Calu3 (cell line): ENCODE results near the gene CDK6. TPM values are rescaled to one million over a fixed set of nuclear protein-coding genes. Genes with fewer than 3 reads are reported as not detected.

Source experiments
- BruUV-seq: library from RNA; stranded (reverse); fragments of 400-500 nt; replicated peaks from 2 replicates; lab custom pipeline; 2021; lab: Mats Ljungman, UMichigan
- CTCF ChIA-PET: fragments of 300-600 bp; sonication (Branson Sonifier 250); formaldehyde crosslinking; loops from one replicate; lab custom pipeline; 2022; ENCODE audit warnings: antibody characterized with exemption; lab: Charles Lee
- DNase-seq: peaks from one replicate; pipeline ENCODE4 v3.0.0; 2022
- H3K27ac Mint-ChIP-seq: one replicate; pipeline ENCODE4 v1.8.0; 2022; ENCODE audit warnings: mixed read lengths; ENCODE audit not compliant: unreplicated experiment
- H3K27me3 Mint-ChIP-seq: one replicate; pipeline ENCODE4 v1.8.0; 2022; ENCODE audit warnings: mixed read lengths; ENCODE audit not compliant: unreplicated experiment
- H3K36me3 Mint-ChIP-seq: one replicate; pipeline ENCODE4 v1.8.0; 2022; ENCODE audit warnings: mild to moderate bottlenecking, moderate library complexity, mixed read lengths; ENCODE audit not compliant: insufficient read depth, unreplicated experiment
- H3K4me1 Mint-ChIP-seq: one replicate; pipeline ENCODE4 v1.8.0; 2022; ENCODE audit warnings: mild to moderate bottlenecking, low read depth, mixed read lengths; ENCODE audit not compliant: unreplicated experiment
- H3K4me3 Mint-ChIP-seq: one replicate; pipeline ENCODE4 v1.8.0; 2022; ENCODE audit warnings: mild to moderate bottlenecking, low read depth, moderate library complexity, mixed read lengths; ENCODE audit not compliant: unreplicated experiment
- H3K9me3 Mint-ChIP-seq: one replicate; pipeline ENCODE4 v1.8.0; 2022; ENCODE audit warnings: low read depth, mixed read lengths; ENCODE audit not compliant: unreplicated experiment
- CTCF ChIP-seq: fragments of 200-600 bp; IDR thresholded peaks from one replicate; pipeline ENCODE4 v1.8.0; 2022; ENCODE audit warnings: antibody characterized with exemption; ENCODE audit not compliant: unreplicated experiment
- intact Hi-C: fragments of 100-400 bp; cut with micrococcal nuclease; formaldehyde crosslinking; loops from one replicate; pipeline ENCODE4 v1.10.0; 2022; ENCODE audit not compliant: unreplicated experiment
- total RNA-seq: library from RNA; stranded (reverse); gene quantifications from 2 replicates; pipeline ENCODE4 v1.2.3, GENCODE V29; 2022

CDK6 gene
- total RNA-seq, 1 experiment from 2014 or later: 87.9 TPM

DNA sequence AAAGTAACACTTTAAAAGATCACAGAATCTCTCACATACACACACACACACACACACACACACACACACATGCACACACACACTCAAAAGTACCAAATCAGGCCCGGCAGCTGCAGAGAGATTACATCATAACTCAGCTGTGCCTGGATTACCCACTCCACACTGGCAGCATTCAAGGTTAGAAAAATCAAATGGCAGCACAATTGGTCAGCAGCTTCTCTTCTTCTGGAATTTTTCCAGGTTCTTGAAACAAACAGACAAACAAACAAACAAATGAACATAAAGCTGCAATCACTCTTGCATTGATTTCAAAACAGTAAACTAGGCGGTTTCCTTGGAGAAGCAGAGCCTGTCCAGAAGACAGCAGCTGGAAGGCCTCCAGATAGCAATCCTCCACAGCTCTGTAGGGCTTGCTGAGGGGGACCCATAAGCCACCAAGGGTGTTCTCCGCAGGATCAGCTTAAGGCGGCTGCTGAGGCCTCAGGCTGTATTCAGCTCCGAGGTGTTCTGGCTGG, 221.7 kb downstream of the CDK6 start:
- CTCF ChIA-PET: no interaction called here
- no peaks in the 10 kb centered on the region for H3K27me3 Mint-ChIP-seq

DNA sequence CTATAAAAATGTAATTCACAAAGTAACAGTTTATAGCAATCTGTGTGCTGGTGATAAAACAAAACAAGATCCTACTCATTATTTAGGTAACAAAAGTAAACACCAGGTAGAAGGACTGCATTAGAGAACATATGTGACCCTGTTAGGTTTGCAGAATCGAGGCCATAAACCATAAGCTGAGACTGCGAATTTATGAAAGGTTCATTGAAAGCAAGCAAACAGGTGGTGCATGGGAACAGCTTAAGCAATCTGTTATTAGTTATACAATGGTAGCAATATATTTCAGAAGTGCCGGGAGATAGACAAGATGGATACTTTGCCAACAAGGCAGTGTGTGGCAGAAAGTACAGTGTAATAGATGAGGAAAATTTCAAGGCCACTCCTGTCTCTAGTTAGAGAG, 222.7 kb downstream of the CDK6 start:
- no peak for DNase-seq
- intact Hi-C loops: no loop called here
- Mint-ChIP-seq H3K27me3 (no peaks in the 10 kb centered on the region), H3K4me1 (no peaks in the 10 kb centered on the region), H3K4me3 (no peak overlapping the region), H3K9me3 (no peaks in the 10 kb centered on the region), H3K36me3 (peaks cover 40% of the 10 kb centered on the region), H3K27ac (no peak overlapping the region)
- CTCF ChIA-PET: no interaction called here
- BruUV-seq: no TSS peak
- TF ChIP-seq CTCF: no peak

More for the DNA sequence above, 221.7 kb downstream of the CDK6 start:
- Mint-ChIP-seq H3K27ac (no peak overlapping the region), H3K36me3 (peaks cover 37% of the 10 kb centered on the region), H3K9me3 (no peaks in the 10 kb centered on the region), H3K4me3 (no peak overlapping the region), H3K4me1 (no peaks in the 10 kb centered on the region)
- TF ChIP-seq CTCF: no peak
- intact Hi-C loops: no loop called here
- DNase-seq: no peak
- BruUV-seq: no TSS peak

DNA sequence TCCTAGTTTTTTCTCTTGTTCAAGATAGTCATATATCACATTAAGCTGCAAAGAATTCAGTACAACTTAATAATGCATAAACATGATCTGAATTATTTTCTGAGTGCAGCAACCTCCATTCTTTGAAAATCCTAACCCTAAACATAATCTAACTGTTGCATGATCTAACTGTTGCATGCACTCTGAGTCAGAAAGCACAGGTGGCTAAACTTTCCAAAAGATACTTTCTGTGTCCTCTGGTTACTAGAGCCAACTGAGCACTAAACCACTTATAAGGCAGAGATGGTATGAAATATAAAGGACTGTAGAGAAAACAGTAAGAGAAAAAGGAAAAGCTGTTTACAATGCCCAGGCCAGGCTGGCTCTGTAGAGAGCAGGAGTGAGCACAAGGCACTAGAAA, 223.2 kb downstream of the CDK6 start:
- peaks cover 44% of the 10 kb centered on the region for H3K36me3 Mint-ChIP-seq

DNA sequence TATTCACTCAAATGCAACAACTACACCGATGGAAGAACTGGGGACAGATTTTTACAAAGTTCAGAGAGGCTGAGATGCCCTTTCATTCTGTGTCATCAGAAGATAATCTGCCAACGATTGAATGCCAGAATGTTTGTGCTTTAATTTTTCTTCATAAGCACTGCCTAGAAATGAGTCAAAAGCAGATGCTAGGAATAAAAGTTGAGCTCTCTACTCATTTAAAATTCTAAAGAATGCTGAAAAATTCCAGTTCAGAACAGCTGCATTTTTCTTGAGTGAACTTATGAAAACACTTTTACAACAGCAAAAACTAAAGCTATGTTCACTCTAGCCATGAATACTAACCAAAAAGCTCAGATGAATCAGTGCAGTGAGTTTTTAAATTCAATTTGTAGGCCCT, 223.9 kb downstream of the CDK6 start:
- no peak overlapping the region for H3K27ac Mint-ChIP-seq
- no peaks in the 10 kb centered on the region for H3K9me3 Mint-ChIP-seq
- H3K27me3 Mint-ChIP-seq: no peaks in the 10 kb centered on the region
- BruUV-seq: no TSS peak
- no peak for TF ChIP-seq CTCF
- H3K4me1 Mint-ChIP-seq: no peaks in the 10 kb centered on the region
- intact Hi-C loops: no loop called here
- CTCF ChIA-PET: no interaction called here
- DNase-seq: no peak
- H3K4me3 Mint-ChIP-seq: no peak overlapping the region
- peaks cover 49% of the 10 kb centered on the region for H3K36me3 Mint-ChIP-seq

More for the DNA sequence above, 223.2 kb downstream of the CDK6 start:
- Mint-ChIP-seq H3K27me3 (no peaks in the 10 kb centered on the region), H3K9me3 (no peaks in the 10 kb centered on the region), H3K4me3 (no peak overlapping the region), H3K27ac (no peak overlapping the region), H3K4me1 (no peaks in the 10 kb centered on the region)
- intact Hi-C loops: no loop called here
- CTCF ChIA-PET: no interaction called here
- DNase-seq: no peak
- TF ChIP-seq CTCF: no peak
- no TSS peak for BruUV-seq
